Head of caudate nucleus (tissue), 42 donors: ENCODE results near the gene MANF.

Experiments used
- DNase-seq, 42 donors: peaks; one replicate each; pipeline versions ENCODE4 v3.0.0 to v3.0.0-alpha.2; 2020 to 2021; ENCODE audit warnings: mixed read lengths in 7 of 42
- intact Hi-C: fragments of 100-400 bp; cut with DNase I; formaldehyde crosslinking; loops from one replicate; pipeline ENCODE4 v1.15.0; 2022

Gene MANF

GRCh38 chr3:51398595-51399310, 13.7 kb downstream of the MANF start:
- intact Hi-C loops: loop anchor here (10.0 kb wide), 1 partner anchor 276 kb away; the partner anchor contains the start of gene TEX264
- DNase-seq: peak in 1 of 42 donors; percentile 22

GRCh38 chr3:51400166-51400565, 15.1 kb downstream of the MANF start:
- DNase-seq: peak in 1 of 42 donors; percentile 9
- intact Hi-C loops: no loop called here

GRCh38 chr3:51401735-51402134, 16.6 kb downstream of the MANF start:
- no peak for DNase-seq
- intact Hi-C loops: no loop called here

GRCh38 chr3:51403675-51404074, 18.6 kb downstream of the MANF start:
- DNase-seq: no peak
- intact Hi-C loops: no loop called here

GRCh38 chr3:51408021-51408420, 22.9 kb downstream of the MANF start:
- intact Hi-C loops: no loop called here
- no peak for DNase-seq

- intact Hi-C loops: no loop called here
- no peak for DNase-seq
Measured at GRCh38 chr3:51408813-51409212, 23.7 kb downstream of the MANF start.

GRCh38 chr3:51422211-51422610, 37.1 kb downstream of the MANF start:
- intact Hi-C loops: no loop called here
- no peak for DNase-seq

- intact Hi-C loops: no loop called here
- no peak for DNase-seq
Measured at GRCh38 chr3:51426921-51427320, 41.8 kb downstream of the MANF start.

GRCh38 chr3:51429138-51429537, 44.0 kb downstream of the MANF start:
- no peak for DNase-seq
- intact Hi-C loops: no loop called here

- intact Hi-C loops: no loop called here
- no peak for DNase-seq
Measured at GRCh38 chr3:51434110-51434509, 49.0 kb downstream of the MANF start.

- intact Hi-C loops: no loop called here
- peak in 30 of 42 donors; percentile 5 to 71 (median 28) for DNase-seq
Measured at GRCh38 chr3:51434746-51435327, 49.7 kb downstream of the MANF start.

- intact Hi-C loops: no loop called here
- no peak for DNase-seq
Measured at GRCh38 chr3:51436998-51437639, 52.0 kb downstream of the MANF start.
